ENCODE data around the gene TMEM126B.
"Not testable (repeated sequence)": the region's sequence is repeated elsewhere in the genome, so short reads cannot be mapped to it uniquely, and the experiment has no call there.

- not testable (repeated sequence) for TF ChIP-seq ESRRG (CRISPR knock-in tag; IDR thresholded peaks at IDR 0.05); ZFP3 (CRISPR knock-in tag; IDR thresholded peaks at IDR 0.05); ISL1 (CRISPR knock-in tag; IDR thresholded peaks at IDR 0.05); ZFP30 (CRISPR knock-in tag; IDR thresholded peaks at IDR 0.05); TOX (CRISPR knock-in tag; IDR thresholded peaks at IDR 0.05; ENCODE audit: borderline replicate concordance); SNAI2 (CRISPR knock-in tag; IDR thresholded peaks at IDR 0.05); RARB (CRISPR knock-in tag; IDR thresholded peaks at IDR 0.05); CREB5 (CRISPR knock-in tag; IDR thresholded peaks at IDR 0.05; ENCODE audit: low read depth); ARNTL (CRISPR knock-in tag; IDR thresholded peaks at IDR 0.05; ENCODE audit: borderline replicate concordance, low read depth)
Observed at GRCh38 chr11:85609286-85609685, 19.1 kb upstream of the TMEM126B start.

All from SK-N-SH treated with all-trans-retinoic acid at 6 μM for 48 hours (cell line).